SK-N-SH (cell line): ENCODE results near the gene PAPOLA.

Source experiments
- CHD2 ChIP-seq: fragments of 150-350 bp; IDR thresholded peaks from 2 replicates; pipeline ENCODE4 v1.6.1; 2018; ENCODE audit warnings: low read length; ENCODE audit not compliant: partially characterized antibody
- ELF1 ChIP-seq: IDR thresholded peaks from 2 replicates; pipeline ENCODE4 v1.4.0; 2012
- EP300 ChIP-seq, 2 experiments: IDR thresholded peaks; 2 replicates each; pipeline versions ENCODE4 v1.4.0 to v1.6.1; 2012; ENCODE audit warnings: borderline replicate concordance in 1 of 2, low read depth in 1 of 2, low read length in 1 of 2
- JUND ChIP-seq: IDR thresholded peaks from 2 replicates; pipeline ENCODE4 v1.4.0; 2012
- POLR2AphosphoS5 ChIP-seq: IDR thresholded peaks from 2 replicates; pipeline ENCODE4 v1.6.1; 2012; ENCODE audit warnings: low read depth, low read length
- RCOR1 ChIP-seq: fragments of 150-350 bp; IDR thresholded peaks from 2 replicates; pipeline ENCODE4 v1.6.1; 2017; ENCODE audit warnings: antibody characterized with exemption, low read length
- SIN3A ChIP-seq: IDR thresholded peaks from 2 replicates; pipeline ENCODE4 v1.6.1; 2012; ENCODE audit warnings: low read depth, mild to moderate bottlenecking, low read length, moderate library complexity, borderline replicate concordance
- SMC3 ChIP-seq: IDR thresholded peaks from 2 replicates; pipeline ENCODE4 v1.6.1; 2012; ENCODE audit warnings: low read depth, low read length, improper control_type of control experiment
- TAF1 ChIP-seq: IDR thresholded peaks from 2 replicates; pipeline ENCODE4 v1.6.1; 2012; ENCODE audit warnings: low read depth, mild to moderate bottlenecking, low read length, moderate library complexity, borderline replicate concordance
- TF ChIP-seq, protein P1 (sequence below): fragments of 200-600 bp; sonication (generic); IDR thresholded peaks from 2 replicates; pipeline ENCODE4 v1.6.1; 2017; ENCODE audit warnings: antibody characterized with exemption, mild to moderate bottlenecking, moderate library complexity

DNA sequence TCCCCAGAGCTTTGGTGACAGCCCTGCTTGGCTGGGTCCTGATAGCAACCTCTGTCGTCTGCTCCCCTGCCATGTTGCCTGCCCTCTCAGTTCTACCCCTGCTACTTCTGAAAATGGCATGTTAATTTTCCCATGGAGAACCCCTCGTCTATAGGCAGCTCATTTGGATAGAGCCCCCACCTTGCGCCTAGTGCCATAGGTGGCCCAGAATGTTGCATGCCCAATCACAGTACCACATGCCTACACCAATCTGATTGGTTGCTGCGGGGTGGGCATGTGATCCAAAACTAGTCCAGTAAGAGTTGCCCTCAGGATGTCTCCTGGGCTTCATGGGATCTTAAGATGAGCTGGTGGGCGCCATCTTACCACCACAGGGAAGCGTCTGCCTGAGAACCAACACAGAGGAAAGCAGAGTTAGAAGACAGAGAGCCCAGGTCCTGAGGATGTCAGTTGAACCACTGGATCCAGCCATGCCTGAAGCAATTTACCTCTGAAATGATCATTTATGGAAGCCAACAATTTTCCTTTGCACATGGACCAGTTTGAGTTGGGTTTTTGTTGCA lies 85.7 kb downstream of the PAPOLA start:
- no peak for TF ChIP-seq TAF1
- TF ChIP-seq ELF1 = no peak
- TF ChIP-seq, protein P1, sequence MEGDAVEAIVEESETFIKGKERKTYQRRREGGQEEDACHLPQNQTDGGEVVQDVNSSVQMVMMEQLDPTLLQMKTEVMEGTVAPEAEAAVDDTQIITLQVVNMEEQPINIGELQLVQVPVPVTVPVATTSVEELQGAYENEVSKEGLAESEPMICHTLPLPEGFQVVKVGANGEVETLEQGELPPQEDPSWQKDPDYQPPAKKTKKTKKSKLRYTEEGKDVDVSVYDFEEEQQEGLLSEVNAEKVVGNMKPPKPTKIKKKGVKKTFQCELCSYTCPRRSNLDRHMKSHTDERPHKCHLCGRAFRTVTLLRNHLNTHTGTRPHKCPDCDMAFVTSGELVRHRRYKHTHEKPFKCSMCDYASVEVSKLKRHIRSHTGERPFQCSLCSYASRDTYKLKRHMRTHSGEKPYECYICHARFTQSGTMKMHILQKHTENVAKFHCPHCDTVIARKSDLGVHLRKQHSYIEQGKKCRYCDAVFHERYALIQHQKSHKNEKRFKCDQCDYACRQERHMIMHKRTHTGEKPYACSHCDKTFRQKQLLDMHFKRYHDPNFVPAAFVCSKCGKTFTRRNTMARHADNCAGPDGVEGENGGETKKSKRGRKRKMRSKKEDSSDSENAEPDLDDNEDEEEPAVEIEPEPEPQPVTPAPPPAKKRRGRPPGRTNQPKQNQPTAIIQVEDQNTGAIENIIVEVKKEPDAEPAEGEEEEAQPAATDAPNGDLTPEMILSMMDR = no peak
- TF ChIP-seq EP300 (IDR thresholded peaks at IDR 0.05; ENCODE audit: borderline replicate concordance in 1 of 2, low read depth in 1 of 2, low read length in 1 of 2) = no peak
- no peak for TF ChIP-seq RCOR1
- TF ChIP-seq SMC3 = no peak
- no peak for TF ChIP-seq SIN3A
- TF ChIP-seq CHD2 = no peak
- TF ChIP-seq JUND = no peak
- TF ChIP-seq POLR2AphosphoS5 = no peak
